H9 (cell line): ENCODE data around the gene LMBRD2. TPM values are rescaled to one million over a fixed set of nuclear protein-coding genes. Genes with fewer than 3 reads are reported as not detected.

Experiments
- DNase-seq: peaks from one replicate; pipeline ENCODE4 v3.0.0-alpha.2; 2017
- H2AFZ ChIP-seq: one replicate; pipeline ENCODE4 v1.6.1; 2013; ENCODE audit warnings: mild to moderate bottlenecking, low read length, control low read depth, moderate library complexity
- H2AK5ac ChIP-seq: 2 replicates; pipeline ENCODE4 v1.6.1; 2013; ENCODE audit warnings: low read length, control low read depth, mixed read lengths; ENCODE audit not compliant: insufficient read length
- H2BK120ac ChIP-seq: one replicate; pipeline ENCODE4 v1.6.1; 2013; ENCODE audit warnings: low read depth, mild to moderate bottlenecking, low read length, control low read depth, inconsistent platforms; ENCODE audit not compliant: poor library complexity, severe bottlenecking
- H2BK12ac ChIP-seq: 2 replicates; pipeline ENCODE4 v1.6.1; 2013; ENCODE audit warnings: low read length, control low read depth, mixed read lengths, low read depth; ENCODE audit not compliant: insufficient read length
- H2BK15ac ChIP-seq: 2 replicates; pipeline ENCODE4 v1.6.1; 2013; ENCODE audit warnings: low read depth, low read length, control low read depth
- H2BK20ac ChIP-seq: one replicate; pipeline ENCODE4 v1.6.1; 2013; ENCODE audit warnings: low read depth, mild to moderate bottlenecking, low read length, control low read depth, inconsistent platforms; ENCODE audit not compliant: poor library complexity, severe bottlenecking
- H2BK5ac ChIP-seq: 2 replicates; pipeline ENCODE4 v1.6.1; 2013; ENCODE audit warnings: low read length, control low read depth, mixed read lengths; ENCODE audit not compliant: insufficient read length
- H3K14ac ChIP-seq: 2 replicates; pipeline ENCODE4 v1.6.1; 2013; ENCODE audit warnings: low read length, control low read depth; ENCODE audit not compliant: insufficient read depth
- H3K18ac ChIP-seq: 2 replicates; pipeline ENCODE4 v1.6.1; 2013; ENCODE audit warnings: low read depth, mild to moderate bottlenecking, mixed read lengths, low read length, control low read depth; ENCODE audit not compliant: insufficient read length
- H3K23ac ChIP-seq: 2 replicates; pipeline ENCODE4 v1.6.1; 2013; ENCODE audit warnings: low read length, control low read depth, mixed read lengths, low read depth; ENCODE audit not compliant: insufficient read length
- H3K23me2 ChIP-seq: 2 replicates; pipeline ENCODE4 v1.6.1; 2013; ENCODE audit warnings: low read depth, mild to moderate bottlenecking, mixed read lengths, low read length, control low read depth; ENCODE audit not compliant: insufficient read length, poor library complexity, severe bottlenecking
- H3K27ac ChIP-seq: 2 replicates; pipeline ENCODE4 v1.5.1; 2013; ENCODE audit warnings: low read length, control low read depth, mixed read lengths, low read depth; ENCODE audit not compliant: insufficient read length
- H3K27me3 ChIP-seq: 2 replicates; pipeline ENCODE4 v1.6.1; 2013; ENCODE audit warnings: low read length, control low read depth, inconsistent platforms; ENCODE audit not compliant: insufficient read depth
- H3K4ac ChIP-seq: 2 replicates; pipeline ENCODE4 v1.6.1; 2013; ENCODE audit warnings: low read depth, mild to moderate bottlenecking, control low read depth, inconsistent platforms, low read length, moderate library complexity
- H3K4me1 ChIP-seq: 2 replicates; pipeline ENCODE4 v1.6.1; 2013; ENCODE audit warnings: low read length, control low read depth, inconsistent platforms; ENCODE audit not compliant: insufficient read depth
- H3K4me2 ChIP-seq: 2 replicates; pipeline ENCODE4 v1.6.1; 2013; ENCODE audit warnings: low read length, control low read depth, mixed read lengths; ENCODE audit not compliant: insufficient read length, insufficient read depth
- H3K56ac ChIP-seq: 2 replicates; pipeline ENCODE4 v1.6.1; 2013; ENCODE audit warnings: low read depth, mild to moderate bottlenecking, mixed read lengths, low read length, control low read depth; ENCODE audit not compliant: insufficient read length
- H3K79me1 ChIP-seq: 2 replicates; pipeline ENCODE4 v1.6.1; 2013; ENCODE audit warnings: low read depth, mild to moderate bottlenecking, moderate library complexity, low read length, control low read depth, inconsistent platforms; ENCODE audit not compliant: insufficient read depth, poor library complexity, severe bottlenecking
- H3K79me2 ChIP-seq: 2 replicates; pipeline ENCODE4 v1.6.1; 2013; ENCODE audit warnings: low read length, control low read depth, inconsistent platforms; ENCODE audit not compliant: insufficient read depth
- H3K9ac ChIP-seq: 2 replicates; pipeline ENCODE4 v1.6.1; 2013; ENCODE audit warnings: low read length, control low read depth, mixed read lengths; ENCODE audit not compliant: insufficient read length; ENCODE audit errors: extremely low read depth
- H3K9me3 ChIP-seq: one replicate; pipeline ENCODE4 v1.6.1; 2013; ENCODE audit warnings: low read depth, low read length, inconsistent platforms; ENCODE audit not compliant: control insufficient read depth
- H3T11ph ChIP-seq: one replicate; pipeline ENCODE4 v1.6.1; 2013; ENCODE audit warnings: mild to moderate bottlenecking, low read length, control low read depth, inconsistent platforms
- H4K20me1 ChIP-seq: one replicate; pipeline ENCODE4 v1.6.1; 2013; ENCODE audit not compliant: control insufficient read depth, insufficient read length, insufficient read depth
- H4K5ac ChIP-seq: 2 replicates; pipeline ENCODE4 v1.6.1; 2013; ENCODE audit warnings: low read depth, mild to moderate bottlenecking, mixed read lengths, low read length, control low read depth; ENCODE audit not compliant: insufficient read length
- H4K8ac ChIP-seq: replicated peaks from 2 replicates; pipeline ENCODE4 v1.6.1; 2013; ENCODE audit warnings: low read length, control low read depth, mixed read lengths, low read depth; ENCODE audit not compliant: insufficient read length
- H4K91ac ChIP-seq: 2 replicates; pipeline ENCODE4 v1.6.1; 2013; ENCODE audit warnings: low read depth, mild to moderate bottlenecking, moderate library complexity, mixed read lengths, low read length, control low read depth; ENCODE audit not compliant: insufficient read length
- H3K27ac Mint-ChIP-seq, 3 experiments: 2 replicates in 2 of 3; 3 replicates in 1 of 3; pipeline ENCODE4 v1.8.0; 2020 to 2021; ENCODE audit warnings: mixed read lengths in 3 of 3, mild to moderate bottlenecking in 1 of 3, moderate library complexity in 1 of 3
- H3K27me3 Mint-ChIP-seq: 2 replicates; pipeline ENCODE4 v1.8.0; 2021; ENCODE audit warnings: low read depth, mild to moderate bottlenecking, moderate library complexity, mixed read lengths
- H3K36me3 Mint-ChIP-seq, 3 experiments: 2 replicates in 2 of 3; 3 replicates in 1 of 3; pipeline ENCODE4 v1.8.0; 2020 to 2021; ENCODE audit warnings: low read depth in 3 of 3, mixed read lengths in 3 of 3; ENCODE audit not compliant: insufficient read depth in 1 of 3
- H3K4me1 Mint-ChIP-seq, 2 experiments: 2 replicates each; pipeline ENCODE4 v1.8.0; 2020; ENCODE audit warnings: mixed read lengths in 2 of 2
- H3K4me3 Mint-ChIP-seq, 2 experiments: 2 replicates in 1 of 2; 3 replicates in 1 of 2; pipeline ENCODE4 v1.8.0; 2020 to 2021; ENCODE audit warnings: mild to moderate bottlenecking in 2 of 2, mixed read lengths in 2 of 2, moderate library complexity in 1 of 2
- H3K9me3 Mint-ChIP-seq, 2 experiments: 2 replicates in 1 of 2; 3 replicates in 1 of 2; pipeline ENCODE4 v1.8.0; 2020; ENCODE audit warnings: mild to moderate bottlenecking in 2 of 2, mixed read lengths in 2 of 2, moderate library complexity in 1 of 2
- WGBS: extraction: QIAGEN DNeasy Blood & Tissue Kit; methylation state at CpG from one replicate; pipeline ENCODE4 v1.1.7; 2013; ENCODE audit warnings: missing lambda C conversion rate, low lambda C conversion rate, mixed read lengths; ENCODE audit not compliant: insufficient read length; ENCODE audit errors: extremely low coverage; 5-methylcytosine and 5-hydroxymethylcytosine counted together
- total RNA-seq: library from RNA; stranded (reverse); gene quantifications from 2 replicates; pipeline ENCODE4 v1.2.1, GENCODE V29; 2021
- TF ChIP-seq, protein P1 (sequence below): fragments of 200-600 bp; sonication (generic); conservative IDR thresholded peaks from 3 replicates; pipeline ENCODE4 v1.8.0; 2021; ENCODE audit warnings: antibody characterized with exemption, mild to moderate bottlenecking

The LMBRD2 gene
- total RNA-seq, 1 experiment from 2014 or later, result 5.3 TPM

DNA sequence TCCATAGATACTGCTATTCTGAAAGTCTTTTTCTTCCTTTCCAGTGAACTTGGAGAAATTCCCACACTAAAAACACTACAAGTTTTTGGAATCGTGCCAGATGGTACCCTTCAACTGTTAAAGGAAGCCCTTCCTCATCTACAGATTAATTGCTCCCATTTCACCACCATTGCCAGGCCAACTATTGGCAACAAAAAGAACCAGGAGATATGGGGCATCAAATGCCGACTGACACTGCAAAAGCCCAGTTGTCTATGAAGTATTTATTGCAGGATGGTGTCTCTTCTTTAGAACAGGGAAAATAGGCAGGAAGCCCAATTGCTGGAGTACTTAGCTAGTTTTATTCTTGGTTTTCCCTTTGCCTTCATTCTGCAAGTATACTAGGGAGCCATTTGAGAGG lies 30.1 kb upstream of the LMBRD2 start:
- no peak overlapping the region for H3K27ac ChIP-seq
- no peaks in the 10 kb centered on the region for H4K20me1 ChIP-seq
- no peaks in the 10 kb centered on the region for H3K23me2 ChIP-seq
- DNase-seq, result no peak
- no peak overlapping the region for H3K18ac ChIP-seq
- H3K14ac ChIP-seq, result no peak overlapping the region
- no peak overlapping the region for H3T11ph ChIP-seq
- H3K4me3 Mint-ChIP-seq, result no peak overlapping the region
- H3K79me1 ChIP-seq, result no peaks in the 10 kb centered on the region
- no peaks in the 10 kb centered on the region for H3K9me3 ChIP-seq
- H3K4me1 ChIP-seq, result no peaks in the 10 kb centered on the region
- no peak overlapping the region for H2BK20ac ChIP-seq
- no peaks in the 10 kb centered on the region for H3K79me2 ChIP-seq
- H4K91ac ChIP-seq, result no peak overlapping the region
- no peak overlapping the region for H3K4me2 ChIP-seq
- no peak overlapping the region for H2BK5ac ChIP-seq
- no peak overlapping the region for H2AK5ac ChIP-seq
- H3K27ac Mint-ChIP-seq, result no peak overlapping the region
- H3K27me3 ChIP-seq, result no peaks in the 10 kb centered on the region
- H3K36me3 Mint-ChIP-seq, result peaks cover 56 to 89% (median 87%) of the 10 kb centered on the region in 3 experiments
- no CpG with 5 or more reads among the region's 2 CpGs for WGBS
- H2BK12ac ChIP-seq, result no peak overlapping the region
- TF ChIP-seq, protein P1, sequence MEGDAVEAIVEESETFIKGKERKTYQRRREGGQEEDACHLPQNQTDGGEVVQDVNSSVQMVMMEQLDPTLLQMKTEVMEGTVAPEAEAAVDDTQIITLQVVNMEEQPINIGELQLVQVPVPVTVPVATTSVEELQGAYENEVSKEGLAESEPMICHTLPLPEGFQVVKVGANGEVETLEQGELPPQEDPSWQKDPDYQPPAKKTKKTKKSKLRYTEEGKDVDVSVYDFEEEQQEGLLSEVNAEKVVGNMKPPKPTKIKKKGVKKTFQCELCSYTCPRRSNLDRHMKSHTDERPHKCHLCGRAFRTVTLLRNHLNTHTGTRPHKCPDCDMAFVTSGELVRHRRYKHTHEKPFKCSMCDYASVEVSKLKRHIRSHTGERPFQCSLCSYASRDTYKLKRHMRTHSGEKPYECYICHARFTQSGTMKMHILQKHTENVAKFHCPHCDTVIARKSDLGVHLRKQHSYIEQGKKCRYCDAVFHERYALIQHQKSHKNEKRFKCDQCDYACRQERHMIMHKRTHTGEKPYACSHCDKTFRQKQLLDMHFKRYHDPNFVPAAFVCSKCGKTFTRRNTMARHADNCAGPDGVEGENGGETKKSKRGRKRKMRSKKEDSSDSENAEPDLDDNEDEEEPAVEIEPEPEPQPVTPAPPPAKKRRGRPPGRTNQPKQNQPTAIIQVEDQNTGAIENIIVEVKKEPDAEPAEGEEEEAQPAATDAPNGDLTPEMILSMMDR, result no peak
- H2BK120ac ChIP-seq, result no peak overlapping the region
- H2BK15ac ChIP-seq, result no peak overlapping the region
- H3K4ac ChIP-seq, result no peak overlapping the region
- H3K23ac ChIP-seq, result no peak overlapping the region
- H2AFZ ChIP-seq, result no peak overlapping the region
- no peaks in the 10 kb centered on the region for H3K27me3 Mint-ChIP-seq
- H3K4me1 Mint-ChIP-seq, result no peaks in the 10 kb centered on the region
- H4K8ac ChIP-seq, result no peak overlapping the region
- H3K9ac ChIP-seq, result no peak overlapping the region
- peaks cover 0 to 11% of the 10 kb centered on the region in 2 experiments; a peak in 4 of 5 replicates for H3K9me3 Mint-ChIP-seq
- H3K56ac ChIP-seq, result no peak overlapping the region
- H4K5ac ChIP-seq, result no peak overlapping the region
